ENCODE data around the gene RYR3. TPM values are rescaled to one million over a fixed set of nuclear protein-coding genes. Genes with fewer than 3 reads are reported as not detected.

The RYR3 gene
- total RNA-seq, 4 donors from 2014 or later, result 0.38 to 1.8 (median 1.2) TPM

DNA sequence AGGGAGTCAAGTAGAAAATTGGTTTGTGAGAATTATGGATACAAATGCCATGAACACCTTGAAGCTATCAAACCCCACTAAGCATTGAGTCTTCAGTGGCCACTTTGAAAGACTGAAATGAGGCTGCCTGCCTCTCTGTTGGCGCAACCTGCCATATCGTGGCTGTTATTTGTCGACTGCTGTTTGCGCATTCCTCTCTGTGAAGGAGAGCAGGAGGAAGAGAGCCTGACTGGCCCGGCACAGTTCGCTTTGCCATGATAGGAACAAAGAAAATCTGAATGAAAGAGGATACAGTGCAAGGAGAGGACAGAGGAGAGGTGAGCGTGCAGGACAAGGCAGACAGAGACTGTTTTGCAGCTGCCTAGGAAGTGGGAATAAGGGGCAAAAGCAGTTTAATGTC, 289.4 kb downstream of the RYR3 start:
- 72 to 84% methylated on average over 7 of the region's 7 CpGs for WGBS, 2 donors
- no peak for TF ChIP-seq POLR2A (IDR thresholded peaks at IDR 0.05)
- TF ChIP-seq, protein P1, sequence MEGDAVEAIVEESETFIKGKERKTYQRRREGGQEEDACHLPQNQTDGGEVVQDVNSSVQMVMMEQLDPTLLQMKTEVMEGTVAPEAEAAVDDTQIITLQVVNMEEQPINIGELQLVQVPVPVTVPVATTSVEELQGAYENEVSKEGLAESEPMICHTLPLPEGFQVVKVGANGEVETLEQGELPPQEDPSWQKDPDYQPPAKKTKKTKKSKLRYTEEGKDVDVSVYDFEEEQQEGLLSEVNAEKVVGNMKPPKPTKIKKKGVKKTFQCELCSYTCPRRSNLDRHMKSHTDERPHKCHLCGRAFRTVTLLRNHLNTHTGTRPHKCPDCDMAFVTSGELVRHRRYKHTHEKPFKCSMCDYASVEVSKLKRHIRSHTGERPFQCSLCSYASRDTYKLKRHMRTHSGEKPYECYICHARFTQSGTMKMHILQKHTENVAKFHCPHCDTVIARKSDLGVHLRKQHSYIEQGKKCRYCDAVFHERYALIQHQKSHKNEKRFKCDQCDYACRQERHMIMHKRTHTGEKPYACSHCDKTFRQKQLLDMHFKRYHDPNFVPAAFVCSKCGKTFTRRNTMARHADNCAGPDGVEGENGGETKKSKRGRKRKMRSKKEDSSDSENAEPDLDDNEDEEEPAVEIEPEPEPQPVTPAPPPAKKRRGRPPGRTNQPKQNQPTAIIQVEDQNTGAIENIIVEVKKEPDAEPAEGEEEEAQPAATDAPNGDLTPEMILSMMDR (IDR thresholded peaks at IDR 0.05), result no peak
- intact Hi-C loops (cut with DNase I; ENCODE audit: low total_unique reads), result no loop called here
- DNase-seq (ENCODE audit: low spot score in 2 of 2), result no peak
- no peak overlapping the region for H3K4me3 ChIP-seq (ENCODE audit: low read depth, poor library complexity, severe bottlenecking)

DNA sequence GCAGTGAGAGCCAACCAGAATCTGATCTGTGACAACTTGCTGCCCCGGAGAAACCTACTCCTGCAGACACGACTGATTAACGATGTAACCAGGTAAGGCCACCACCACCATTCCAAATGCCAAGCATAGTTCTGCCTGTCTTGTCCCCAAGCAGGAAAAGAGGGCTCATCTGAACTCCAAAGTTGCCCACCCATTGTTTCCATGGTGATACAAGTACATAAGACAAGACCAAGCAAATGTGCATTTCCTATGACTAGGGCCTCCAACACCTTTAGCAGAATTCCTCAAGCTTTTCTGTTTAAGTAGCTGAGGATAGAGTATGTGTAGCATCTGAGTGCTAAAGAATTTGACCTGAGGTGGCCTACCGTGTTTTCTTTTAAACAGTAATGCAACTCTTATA, 290.7 kb downstream of the RYR3 start:
- TF ChIP-seq POLR2A (IDR thresholded peaks at IDR 0.05), result no peak
- TF ChIP-seq, protein P1 (IDR thresholded peaks at IDR 0.05), result no peak
- 70 to 82% methylated on average over 4 of the region's 4 CpGs for WGBS, 2 donors
- intact Hi-C loops (cut with DNase I; ENCODE audit: low total_unique reads), result no loop called here
- DNase-seq (ENCODE audit: low spot score in 2 of 2), result no peak
- no peak overlapping the region for H3K4me3 ChIP-seq (ENCODE audit: low read depth, poor library complexity, severe bottlenecking)

DNA sequence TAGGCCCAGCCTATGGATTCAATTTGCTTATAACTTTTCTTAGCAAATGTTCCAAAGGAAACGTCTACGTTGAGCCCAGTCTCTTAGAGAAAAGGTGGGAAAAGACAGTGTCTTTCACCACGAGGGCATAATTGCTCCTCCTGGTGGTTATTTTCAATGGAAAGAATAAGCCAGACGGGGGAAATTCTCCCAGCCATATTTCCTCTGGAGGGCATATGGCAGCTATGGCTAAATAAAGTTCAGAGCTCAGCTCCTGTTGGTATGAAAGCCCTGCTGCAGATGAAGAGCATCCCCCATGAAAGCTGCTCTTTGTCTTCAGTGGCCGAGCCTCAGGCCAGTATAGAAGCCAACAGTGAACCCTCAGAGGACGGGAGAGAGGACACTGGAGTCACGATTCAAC, 297.9 kb downstream of the RYR3 start:
- no peak for TF ChIP-seq POLR2A (IDR thresholded peaks at IDR 0.05)
- TF ChIP-seq, protein P1 (IDR thresholded peaks at IDR 0.05), result no peak
- intact Hi-C loops (cut with DNase I; ENCODE audit: low total_unique reads), result no loop called here
- no peak for DNase-seq (ENCODE audit: low spot score in 2 of 2)
- 66 to 67% methylated on average over 7 of the region's 7 CpGs for WGBS, 2 donors
- no peak overlapping the region for H3K4me3 ChIP-seq (ENCODE audit: low read depth, poor library complexity, severe bottlenecking)

DNA sequence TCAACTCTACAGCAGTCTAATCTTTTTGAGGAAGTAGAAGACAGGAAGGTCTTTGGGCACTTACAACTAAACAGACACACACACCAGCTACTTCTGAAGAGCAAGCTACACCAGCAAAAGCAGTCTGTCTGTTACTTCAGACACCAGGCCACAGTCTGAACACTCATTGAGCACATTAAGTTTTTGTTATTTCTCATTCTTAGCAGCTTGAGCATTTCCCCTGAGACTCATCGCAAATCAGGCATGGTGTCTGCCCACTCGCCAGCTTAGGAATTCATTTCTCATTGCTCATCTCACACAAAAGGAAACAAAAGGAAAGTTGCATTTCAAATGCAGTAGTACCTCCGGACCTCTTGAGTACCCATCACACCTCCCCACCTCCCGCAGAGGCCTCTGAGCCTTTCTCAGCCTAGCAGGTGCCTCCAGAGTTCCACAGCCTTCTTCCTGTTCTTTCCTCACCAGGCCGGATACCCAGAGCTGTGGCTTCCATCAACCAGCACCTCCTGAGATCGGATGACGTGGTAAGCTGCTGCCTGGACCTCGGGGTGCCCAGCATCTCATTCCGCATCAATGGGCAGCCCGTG, 302.0 kb downstream of the RYR3 start:
- no peak for DNase-seq (ENCODE audit: low spot score in 2 of 2)
- intact Hi-C loops (cut with DNase I; ENCODE audit: low total_unique reads), result no loop called here

DNA sequence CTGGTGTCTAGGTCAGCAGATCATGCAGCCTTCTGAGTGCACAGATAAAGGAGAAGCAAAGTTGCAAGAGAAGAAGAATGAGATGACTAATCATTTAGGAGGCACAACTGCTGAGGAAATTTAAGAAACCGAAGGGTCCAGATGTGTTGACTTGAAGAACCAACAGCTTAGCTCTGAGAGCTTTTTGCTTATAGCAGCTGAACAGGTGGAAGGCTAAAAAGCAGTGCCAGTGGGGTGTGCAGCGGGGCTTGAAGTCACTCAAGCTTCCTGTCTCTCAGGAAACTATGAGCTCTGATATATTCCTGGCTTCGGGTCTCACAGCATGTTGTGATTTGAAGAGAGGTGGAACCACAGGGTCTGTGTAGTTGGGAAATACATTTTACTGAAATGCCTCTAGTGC, 305.7 kb downstream of the RYR3 start:
- 61 to 81% methylated on average over 3 of the region's 3 CpGs for WGBS, 2 donors
- intact Hi-C loops (cut with DNase I; ENCODE audit: low total_unique reads), result no loop called here
- no peak for TF ChIP-seq POLR2A (IDR thresholded peaks at IDR 0.05)
- TF ChIP-seq, protein P1 (IDR thresholded peaks at IDR 0.05), result no peak
- no peak overlapping the region for H3K4me3 ChIP-seq (ENCODE audit: low read depth, poor library complexity, severe bottlenecking)
- no peak for DNase-seq (ENCODE audit: low spot score in 2 of 2)

More for the DNA sequence above, 302.0 kb downstream of the RYR3 start:
- 75 to 88% methylated on average over 10 of the region's 10 CpGs for WGBS, 2 donors
- TF ChIP-seq, protein P1 (IDR thresholded peaks at IDR 0.05), result no peak
- no peak for TF ChIP-seq POLR2A (IDR thresholded peaks at IDR 0.05)
- H3K4me3 ChIP-seq (ENCODE audit: low read depth, poor library complexity, severe bottlenecking), result no peak overlapping the region

DNA sequence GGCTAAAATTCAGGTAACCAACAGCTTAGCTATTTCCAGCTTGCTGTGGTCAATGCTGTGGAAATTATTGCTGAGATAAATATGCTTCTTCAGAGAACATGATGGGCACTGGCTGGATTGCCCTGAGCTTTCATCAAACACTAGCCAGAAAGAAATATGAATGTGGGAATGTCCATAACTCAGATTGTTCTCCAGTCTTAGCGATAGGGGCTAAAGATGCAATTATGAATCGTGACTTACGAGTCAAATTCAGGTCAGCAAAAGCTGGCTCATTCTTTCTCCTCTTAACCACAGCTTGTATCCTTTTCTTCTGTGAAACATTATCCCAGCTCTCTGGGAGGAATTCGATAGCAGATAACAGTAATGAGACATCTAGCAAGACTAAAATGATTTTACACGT, 307.6 kb downstream of the RYR3 start:
- no peak for DNase-seq (ENCODE audit: low spot score in 2 of 2)
- intact Hi-C loops (cut with DNase I; ENCODE audit: low total_unique reads), result no loop called here
- WGBS, 2 donors, result 64 to 67% methylated on average over 5 of the region's 5 CpGs
- H3K4me3 ChIP-seq (ENCODE audit: low read depth, poor library complexity, severe bottlenecking), result no peak overlapping the region
- TF ChIP-seq, protein P1 (IDR thresholded peaks at IDR 0.05), result no peak
- TF ChIP-seq POLR2A (IDR thresholded peaks at IDR 0.05), result no peak

Measured in lower leg skin (tissue), 4 donors.